K562 (cell line): ENCODE measurements around the gene PDE8A. TPM values are rescaled to one million over a fixed set of nuclear protein-coding genes. Genes with fewer than 3 reads are reported as not detected.

Experiments
- ATAC-seq: fragments of 200-7000 bp; cut with Tn5 transposase; 3 replicates; pipeline ENCODE4 v1.9.1; 2020; ENCODE audit warnings: moderate library complexity
- BruUV-seq: library from RNA; stranded (reverse); fragments of 400-500 nt; replicated peaks from 2 replicates; lab custom pipeline; 2021; lab: Mats Ljungman, UMichigan
- CTCF ChIA-PET: fragments of 300-600 bp; formaldehyde crosslinking; extraction: SDS; loops from one replicate; lab custom pipeline; 2021; ENCODE audit warnings: low intra/inter-chr PET ratio; lab: Yijun Ruan, JAX
- POLR2A ChIA-PET: fragments of 300-600, 350-650 bp; sonication (Branson Sonifier 250); formaldehyde crosslinking; extraction: SDS; loops from one replicate; lab custom pipeline; 2021; ENCODE audit warnings: antibody characterized with exemption, inconsistent platforms; lab: Yijun Ruan, JAX
- DNase-seq, 4 experiments: peaks; one replicate each; pipeline versions ENCODE4 v3.0.0 to v3.0.0-alpha.2; 2011 to 2018; ENCODE audit warnings: low spot score in 3 of 4, mixed read lengths in 3 of 4; ENCODE audit errors: extremely low read depth in 1 of 4
- FAIRE-seq: peaks from 2 replicates; lab custom pipeline; 2011; peaks lifted over from hg19 to GRCh38; lab: Jason Lieb, UNC
- H2AFZ ChIP-seq: 2 replicates; pipeline ENCODE4 v1.6.0; 2011; ENCODE audit warnings: low read depth, low read length, control low read depth, inconsistent platforms
- H3K27ac ChIP-seq: fragments of 200-600 bp; 3 replicates; pipeline ENCODE4 v1.8.0; 2011; ENCODE audit warnings: low read depth, mild to moderate bottlenecking, control low read depth, inconsistent platforms, low read length, moderate library complexity, mixed read lengths; ENCODE audit errors: extremely low read depth
- H3K27me3 ChIP-seq, 2 experiments: fragments of 300-600 bp in 1 of 2; 2 replicates in 1 of 2; 3 replicates in 1 of 2; pipeline versions ENCODE4 v1.6.0 to v1.8.0; 2011; ENCODE audit warnings: inconsistent platforms in 2 of 2, low read length in 2 of 2, mild to moderate bottlenecking in 1 of 2, mixed read lengths in 1 of 2, moderate library complexity in 1 of 2; ENCODE audit not compliant: control insufficient read depth in 2 of 2, insufficient read depth in 2 of 2
- H3K36me3 ChIP-seq: fragments of 300-600 bp; 3 replicates; pipeline ENCODE4 v1.8.0; 2011; ENCODE audit warnings: mild to moderate bottlenecking, low read length, inconsistent platforms; ENCODE audit not compliant: control insufficient read depth, insufficient read depth
- H3K4me1 ChIP-seq, 2 experiments: fragments of 200-600 bp in 1 of 2; replicated peaks in 1 of 2; 2 replicates in 1 of 2; 3 replicates in 1 of 2; pipeline versions ENCODE4 v1.5.1 to v1.8.0; 2011; ENCODE audit warnings: inconsistent platforms in 2 of 2, low read length in 2 of 2, mild to moderate bottlenecking in 1 of 2, mixed read lengths in 1 of 2, moderate library complexity in 1 of 2; ENCODE audit not compliant: control insufficient read depth in 2 of 2, insufficient read depth in 2 of 2
- H3K4me2 ChIP-seq: 2 replicates; pipeline ENCODE4 v1.6.1; 2011; ENCODE audit warnings: low read length, control low read depth, inconsistent platforms, mixed read lengths; ENCODE audit not compliant: insufficient read depth
- H3K4me3 ChIP-seq: fragments of 200-600 bp; sonication (generic), shearing (Covaris generic); 2 replicates; pipeline ENCODE4 v1.5.1; 2016; ENCODE audit warnings: control low read depth, inconsistent platforms
- H3K79me2 ChIP-seq: fragments of 200-600 bp; 3 replicates; pipeline ENCODE4 v1.8.0; 2011; ENCODE audit warnings: low read length, inconsistent platforms; ENCODE audit not compliant: control insufficient read depth, insufficient read depth
- H3K9ac ChIP-seq, 2 experiments: 2 replicates each; pipeline versions ENCODE4 v1.6.0 to v1.6.1; 2011; ENCODE audit warnings: low read depth in 2 of 2, low read length in 2 of 2, control low read depth in 1 of 2, inconsistent platforms in 1 of 2, mild to moderate bottlenecking in 1 of 2, mixed read lengths in 1 of 2; ENCODE audit not compliant: insufficient read depth in 1 of 2
- H3K9me1 ChIP-seq: one replicate; pipeline ENCODE4 v1.6.0; 2011; ENCODE audit warnings: inconsistent platforms, mild to moderate bottlenecking, low read length, moderate library complexity; ENCODE audit not compliant: control insufficient read depth, insufficient read depth
- H3K9me3 ChIP-seq: replicated peaks from 2 replicates; pipeline ENCODE4 v1.5.1; 2011; ENCODE audit warnings: low read depth, low read length, inconsistent platforms; ENCODE audit not compliant: control insufficient read depth, insufficient read depth
- H4K20me1 ChIP-seq: replicated peaks from 2 replicates; pipeline ENCODE4 v1.6.1; 2011; ENCODE audit warnings: low read length, inconsistent platforms, mixed read lengths; ENCODE audit not compliant: control insufficient read depth, insufficient read depth
- BRF1 ChIP-seq: IDR thresholded peaks from 3 replicates; pipeline ENCODE4 v1.6.1; 2011; ENCODE audit warnings: borderline replicate concordance, mild to moderate bottlenecking; ENCODE audit not compliant: insufficient read length; ENCODE audit errors: extremely low read depth
- CBX8 ChIP-seq: fragments of 200-600 bp; sonication (generic); IDR thresholded peaks from 2 replicates; pipeline ENCODE4 v1.6.1; 2012; ENCODE audit warnings: borderline replicate concordance, mixed run types, low read depth, mild to moderate bottlenecking, moderate library complexity, mixed read lengths, low read length, control low read depth, inconsistent platforms; ENCODE audit not compliant: poor library complexity, severe bottlenecking; ENCODE audit errors: extremely low read depth
- CREB3 ChIP-seq: fragments of 450-650 bp; conservative IDR thresholded peaks from 2 replicates; pipeline ENCODE4 v1.6.1; 2016; ENCODE audit warnings: missing genetic modification characterization, low read depth, mild to moderate bottlenecking, missing compliant biosample characterization, moderate library complexity
- ETV6 ChIP-seq, 3 experiments: fragments of 150-350 bp in 1 of 3; sonication (generic) in 1 of 3; formaldehyde crosslinking in 1 of 3; IDR thresholded peaks; 2 replicates each; pipeline versions ENCODE4 v1.6.1 to v1.8.0; 2014 to 2022; ENCODE audit warnings: borderline replicate concordance in 2 of 3, low read depth in 2 of 3, antibody characterized with exemption in 1 of 3, low read length in 1 of 3, mild to moderate bottlenecking in 1 of 3, missing genetic modification reagents in 1 of 3
- HDAC8 ChIP-seq: fragments of 450-650 bp; IDR thresholded peaks from 2 replicates; pipeline ENCODE4 v1.6.1; 2016; ENCODE audit warnings: mild to moderate bottlenecking, missing genetic modification characterization, moderate library complexity, missing compliant biosample characterization
- NFIC ChIP-seq: fragments of 450-650 bp; IDR thresholded peaks from 2 replicates; pipeline ENCODE4 v1.6.1; 2017; ENCODE audit warnings: mild to moderate bottlenecking, inconsistent platforms
- NFIX ChIP-seq: fragments of 250-450 bp; sonication (Bioruptor Pico); IDR thresholded peaks from 2 replicates; pipeline ENCODE4 v1.4.0; 2020; ENCODE audit warnings: low read depth, mild to moderate bottlenecking, moderate library complexity
- SRF ChIP-seq, 2 experiments: fragments of 250-450, 450-650 bp in 1 of 2; sonication (Bioruptor Pico) in 1 of 2; sonication (generic) in 1 of 2; formaldehyde crosslinking; IDR thresholded peaks; 2 replicates each; pipeline versions ENCODE4 v1.5.0 to v1.5.1; 2020 to 2022; ENCODE audit warnings: mild to moderate bottlenecking in 1 of 2, missing genetic modification reagents in 1 of 2
- TAF7 ChIP-seq: fragments of 450-650 bp; IDR thresholded peaks from 2 replicates; pipeline ENCODE4 v1.6.1; 2016; ENCODE audit warnings: missing genetic modification characterization, missing compliant biosample characterization
- USF2 ChIP-seq: sonication (generic); formaldehyde crosslinking; IDR thresholded peaks from 2 replicates; pipeline ENCODE4 v1.5.0; 2020; ENCODE audit warnings: missing genetic modification reagents
- ZNF511 ChIP-seq: sonication (generic); formaldehyde crosslinking; IDR thresholded peaks from 2 replicates; pipeline ENCODE4 v1.8.0; 2022; ENCODE audit warnings: mild to moderate bottlenecking, missing genetic modification reagents
- ZNF668 ChIP-seq: fragments of 250-450 bp; sonication (Bioruptor Pico); IDR thresholded peaks from 2 replicates; pipeline ENCODE4 v1.8.0; 2022; ENCODE audit warnings: mild to moderate bottlenecking, inconsistent platforms
- WGBS: fragments of 100-300 bp; shearing (Covaris generic); methylation state at CpG from one replicate; pipeline ENCODE4 v1.1.6; 2016; ENCODE audit warnings: low coverage, mixed read lengths; ENCODE audit not compliant: insufficient coverage; ENCODE audit errors: missing lambda C conversion rate; 5-methylcytosine and 5-hydroxymethylcytosine counted together
- in situ Hi-C: fragments of 300-500 bp; cut with MboI; formaldehyde crosslinking; loops from 4 replicates; pipeline ENCODE4 v1.15.0; 2018; ENCODE audit warnings: inconsistent platforms, mixed read lengths
- intact Hi-C: fragments of 100-400 bp; cut with micrococcal nuclease; formaldehyde crosslinking; loops from 2 replicates; pipeline ENCODE4 v1.14.2; 2022
- polyA plus RNA-seq, 8 experiments: library from polyadenylated mRNA; depleted of rRNA in 4 of 8; stranded (reverse) in 5 of 8; unstranded in 3 of 8; fragments of >200 nt; fragmentation: Nextera tagmentation in 2 of 8; fragmentation: Illumina TruSeq in 1 of 8; extraction: Ambion mirVana in 2 of 8; extraction: Trizol in 1 of 8; gene quantifications; 2 replicates each; pipeline versions ENCODE4 v1.2.1 to v1.2.3, GENCODE V29; 2011 to 2014; ENCODE audit warnings: inconsistent platforms in 1 of 8, missing spikeins in 1 of 8
- total RNA-seq, 7 experiments: library from RNA; depleted of rRNA in 6 of 7; stranded (reverse); fragments of >200 nt in 6 of 7; fragmentation: Illumina TruSeq in 2 of 7; extraction: Trizol in 2 of 7; gene quantifications; 2 replicates each; pipeline versions ENCODE4 v1.2.1 to v1.2.3, GENCODE V29; 2011 to 2021; ENCODE audit warnings: low replicate concordance in 1 of 7
- TF ChIP-seq, protein P1 (sequence below): fragments of 250-450 bp; sonication (Bioruptor Pico); IDR thresholded peaks from 2 replicates; pipeline ENCODE4 v1.4.0; 2020

PDE8A gene
- total and polyA plus RNA-seq, 9 of the 15 experiments (the other 6 are each of a cell fraction or from before 2014, with no cell fraction given) = 5.9 to 40.3 (median 19.8) TPM

DNA sequence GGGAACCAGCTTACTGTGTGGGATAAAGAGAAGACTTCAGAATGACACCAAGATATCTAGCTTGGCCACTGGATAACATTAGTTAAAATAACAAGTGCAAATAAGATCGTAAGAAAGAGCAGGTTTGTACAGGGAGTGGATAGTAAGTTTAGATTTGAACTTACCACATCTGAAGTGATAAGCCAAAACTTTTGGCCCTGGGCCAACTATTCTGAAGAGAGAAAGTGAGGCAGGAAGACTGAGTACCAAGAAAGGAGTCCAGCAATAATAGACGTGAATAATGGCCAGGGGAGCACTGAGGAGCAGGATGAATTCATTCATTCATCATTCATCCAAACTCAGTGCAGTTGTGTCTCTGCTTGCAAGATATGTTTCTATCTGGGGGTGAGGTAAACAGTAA lies 122.9 kb downstream of the PDE8A start:
- DNase-seq (no peak), ATAC-seq (no peak), FAIRE-seq (no peak)
- Histone ChIP-seq H3K36me3 (peaks cover 25% of the 10 kb centered on the region; the same call in 2 of the 3 replicates), H3K4me2 (no peak overlapping the region), H3K9me1 (no peaks in the 10 kb centered on the region), H3K79me2 (no peaks in the 10 kb centered on the region), H3K27me3 (no peaks in the 10 kb centered on the region), H3K27ac (no peak overlapping the region), H3K9me3 (no peaks in the 10 kb centered on the region), H3K9ac (no peak overlapping the region), H3K4me1 (no peaks in the 10 kb centered on the region), H4K20me1 (no peaks in the 10 kb centered on the region), H3K4me3 (no peak overlapping the region), H2AFZ (no peak overlapping the region)
- WGBS = 42% methylated on average over 2 of the region's 2 CpGs
- CTCF ChIA-PET = no interaction called here
- POLR2A ChIA-PET = interaction anchor here (2.1 to 2.5 kb wide), 2 partner anchors 10 to 18 kb away, joined by 6 to 7 read pairs; no protein-coding TSS in a partner anchor
- BruUV-seq = no TSS peak
- in situ Hi-C loops (no loop called here), intact Hi-C loops (no loop called here)
- TF ChIP-seq SRF (CRISPR knock-in tag; IDR thresholded peaks at IDR 0.05) (no peak), TAF7 (tag) (no peak), NFIX (CRISPR knock-in tag) (peak; percentile 88), ETV6 (IDR thresholded peaks at IDR 0.05; ENCODE audit: borderline replicate concordance in 1 of 2, low read depth in 2 of 2, low read length in 1 of 2) (no peak), ETV6 (CRISPR knock-in tag; IDR thresholded peaks at IDR 0.05; ENCODE audit: borderline replicate concordance) (no peak), CBX8 (no peak), USF2 (CRISPR knock-in tag) (no peak), ZNF511 (CRISPR knock-in tag) (no peak), HDAC8 (tag) (no peak), CREB3 (tag) (no peak), NFIC (peak; percentile 97), ZNF668 (CRISPR knock-in tag) (no peak), BRF1 (no peak)
- TF ChIP-seq, protein P1, sequence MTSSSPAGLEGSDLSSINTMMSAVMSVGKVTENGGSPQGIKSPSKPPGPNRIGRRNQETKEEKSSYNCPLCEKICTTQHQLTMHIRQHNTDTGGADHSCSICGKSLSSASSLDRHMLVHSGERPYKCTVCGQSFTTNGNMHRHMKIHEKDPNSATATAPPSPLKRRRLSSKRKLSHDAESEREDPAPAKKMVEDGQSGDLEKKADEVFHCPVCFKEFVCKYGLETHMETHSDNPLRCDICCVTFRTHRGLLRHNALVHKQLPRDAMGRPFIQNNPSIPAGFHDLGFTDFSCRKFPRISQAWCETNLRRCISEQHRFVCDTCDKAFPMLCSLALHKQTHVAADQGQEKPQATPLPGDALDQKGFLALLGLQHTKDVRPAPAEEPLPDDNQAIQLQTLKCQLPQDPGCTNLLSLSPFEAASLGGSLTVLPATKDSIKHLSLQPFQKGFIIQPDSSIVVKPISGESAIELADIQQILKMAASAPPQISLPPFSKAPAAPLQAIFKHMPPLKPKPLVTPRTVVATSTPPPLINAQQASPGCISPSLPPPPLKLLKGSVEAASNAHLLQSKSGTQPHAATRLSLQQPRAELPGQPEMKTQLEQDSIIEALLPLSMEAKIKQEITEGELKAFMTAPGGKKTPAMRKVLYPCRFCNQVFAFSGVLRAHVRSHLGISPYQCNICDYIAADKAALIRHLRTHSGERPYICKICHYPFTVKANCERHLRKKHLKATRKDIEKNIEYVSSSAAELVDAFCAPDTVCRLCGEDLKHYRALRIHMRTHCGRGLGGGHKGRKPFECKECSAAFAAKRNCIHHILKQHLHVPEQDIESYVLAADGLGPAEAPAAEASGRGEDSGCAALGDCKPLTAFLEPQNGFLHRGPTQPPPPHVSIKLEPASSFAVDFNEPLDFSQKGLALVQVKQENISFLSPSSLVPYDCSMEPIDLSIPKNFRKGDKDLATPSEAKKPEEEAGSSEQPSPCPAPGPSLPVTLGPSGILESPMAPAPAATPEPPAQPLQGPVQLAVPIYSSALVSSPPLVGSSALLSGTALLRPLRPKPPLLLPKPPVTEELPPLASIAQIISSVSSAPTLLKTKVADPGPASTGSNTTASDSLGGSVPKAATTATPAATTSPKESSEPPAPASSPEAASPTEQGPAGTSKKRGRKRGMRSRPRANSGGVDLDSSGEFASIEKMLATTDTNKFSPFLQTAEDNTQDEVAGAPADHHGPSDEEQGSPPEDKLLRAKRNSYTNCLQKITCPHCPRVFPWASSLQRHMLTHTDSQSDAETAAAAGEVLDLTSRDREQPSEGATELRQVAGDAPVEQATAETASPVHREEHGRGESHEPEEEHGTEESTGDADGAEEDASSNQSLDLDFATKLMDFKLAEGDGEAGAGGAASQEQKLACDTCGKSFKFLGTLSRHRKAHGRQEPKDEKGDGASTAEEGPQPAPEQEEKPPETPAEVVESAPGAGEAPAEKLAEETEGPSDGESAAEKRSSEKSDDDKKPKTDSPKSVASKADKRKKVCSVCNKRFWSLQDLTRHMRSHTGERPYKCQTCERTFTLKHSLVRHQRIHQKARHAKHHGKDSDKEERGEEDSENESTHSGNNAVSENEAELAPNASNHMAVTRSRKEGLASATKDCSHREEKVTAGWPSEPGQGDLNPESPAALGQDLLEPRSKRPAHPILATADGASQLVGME (CRISPR knock-in tag) = no peak
